ENCODE results near the gene ASF1B. TPM values are rescaled to one million over a fixed set of nuclear protein-coding genes. Genes with fewer than 3 reads are reported as not detected.

The ASF1B gene
- total RNA-seq, 1 experiment from 2014 or later: 38.4 TPM

DNA sequence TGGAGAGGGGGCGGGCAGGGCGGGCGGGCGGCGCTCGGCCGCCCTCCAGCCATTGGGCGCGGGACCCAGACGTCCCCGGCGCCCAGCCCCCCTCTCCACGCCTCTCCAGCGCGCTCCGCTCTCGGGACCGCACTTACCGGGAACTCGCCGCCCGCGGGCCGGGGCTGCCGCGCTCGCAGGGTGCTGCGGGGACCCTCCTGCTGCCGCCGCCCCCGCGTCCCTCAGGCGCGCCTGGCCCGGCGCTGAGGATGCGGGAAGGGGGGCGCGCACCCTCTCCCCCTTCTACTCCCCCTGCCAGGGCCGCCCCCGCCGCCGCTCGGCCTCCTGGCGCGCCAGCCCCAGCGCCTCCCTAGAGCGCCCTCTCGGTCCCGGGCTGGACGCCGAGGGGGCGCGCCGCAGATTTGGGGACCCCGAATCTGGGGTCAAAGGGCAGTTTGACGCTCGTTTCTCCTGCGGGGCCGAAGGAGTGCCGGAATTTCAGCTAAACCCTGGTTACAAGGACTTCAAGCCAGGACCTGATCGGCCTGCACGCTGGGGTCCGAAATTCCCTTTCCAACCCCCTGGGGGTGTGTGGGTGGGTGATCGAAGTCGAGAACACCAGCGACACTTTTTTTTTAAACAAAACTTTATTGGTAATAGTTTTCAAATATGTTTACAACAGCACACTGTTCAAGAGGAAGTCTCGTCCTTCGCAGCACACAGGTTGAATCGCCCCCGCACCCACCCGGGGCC, 45.1 kb downstream of the ASF1B start (continued):
- TF ChIP-seq MXD4 (CRISPR knock-in tag; IDR thresholded peaks at IDR 0.05; ENCODE audit: borderline replicate concordance) (no peak), IRF2 (CRISPR knock-in tag; IDR thresholded peaks at IDR 0.05; ENCODE audit: borderline replicate concordance, low read depth) (no peak), CREB1 (CRISPR knock-in tag; IDR thresholded peaks at IDR 0.05) (no peak), TCF7 (CRISPR knock-in tag; IDR thresholded peaks at IDR 0.05; ENCODE audit: low read depth) (no peak), HMGA2 (CRISPR knock-in tag; IDR thresholded peaks at IDR 0.05) (no peak), NR1H2 (CRISPR knock-in tag; IDR thresholded peaks at IDR 0.05) (no peak), ETV6 (CRISPR knock-in tag; IDR thresholded peaks at IDR 0.05) (peak; percentile 62; the same call in 1 of the 2 replicates), ZNF219 (CRISPR knock-in tag; IDR thresholded peaks at IDR 0.05; ENCODE audit: borderline replicate concordance) (no peak), TEAD4 (CRISPR knock-in tag; IDR thresholded peaks at IDR 0.05) (no peak), ZBTB21 (CRISPR knock-in tag; IDR thresholded peaks at IDR 0.05; ENCODE audit: borderline replicate concordance) (no peak), JUN (CRISPR knock-in tag; IDR thresholded peaks at IDR 0.05) (0 out of 2 replicates have a peak, but pooled peaks have one; percentile 33), FOXP1 (CRISPR knock-in tag; IDR thresholded peaks at IDR 0.05; ENCODE audit: borderline replicate concordance) (peak; percentile 41; the same call in 1 of the 2 replicates), ZNF671 (CRISPR knock-in tag; IDR thresholded peaks at IDR 0.05) (no peak), SP1 (CRISPR knock-in tag; conservative IDR thresholded peaks at IDR 0.05) (no peak), ATF1 (CRISPR knock-in tag; IDR thresholded peaks at IDR 0.05) (no peak), NFE2L1 (CRISPR knock-in tag; IDR thresholded peaks at IDR 0.05) (no peak)
- TF ChIP-seq, protein P1, sequence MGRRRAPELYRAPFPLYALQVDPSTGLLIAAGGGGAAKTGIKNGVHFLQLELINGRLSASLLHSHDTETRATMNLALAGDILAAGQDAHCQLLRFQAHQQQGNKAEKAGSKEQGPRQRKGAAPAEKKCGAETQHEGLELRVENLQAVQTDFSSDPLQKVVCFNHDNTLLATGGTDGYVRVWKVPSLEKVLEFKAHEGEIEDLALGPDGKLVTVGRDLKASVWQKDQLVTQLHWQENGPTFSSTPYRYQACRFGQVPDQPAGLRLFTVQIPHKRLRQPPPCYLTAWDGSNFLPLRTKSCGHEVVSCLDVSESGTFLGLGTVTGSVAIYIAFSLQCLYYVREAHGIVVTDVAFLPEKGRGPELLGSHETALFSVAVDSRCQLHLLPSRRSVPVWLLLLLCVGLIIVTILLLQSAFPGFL (CRISPR knock-in tag; IDR thresholded peaks at IDR 0.05; ENCODE audit: borderline replicate concordance): no peak
- TF ChIP-seq, protein P2, sequence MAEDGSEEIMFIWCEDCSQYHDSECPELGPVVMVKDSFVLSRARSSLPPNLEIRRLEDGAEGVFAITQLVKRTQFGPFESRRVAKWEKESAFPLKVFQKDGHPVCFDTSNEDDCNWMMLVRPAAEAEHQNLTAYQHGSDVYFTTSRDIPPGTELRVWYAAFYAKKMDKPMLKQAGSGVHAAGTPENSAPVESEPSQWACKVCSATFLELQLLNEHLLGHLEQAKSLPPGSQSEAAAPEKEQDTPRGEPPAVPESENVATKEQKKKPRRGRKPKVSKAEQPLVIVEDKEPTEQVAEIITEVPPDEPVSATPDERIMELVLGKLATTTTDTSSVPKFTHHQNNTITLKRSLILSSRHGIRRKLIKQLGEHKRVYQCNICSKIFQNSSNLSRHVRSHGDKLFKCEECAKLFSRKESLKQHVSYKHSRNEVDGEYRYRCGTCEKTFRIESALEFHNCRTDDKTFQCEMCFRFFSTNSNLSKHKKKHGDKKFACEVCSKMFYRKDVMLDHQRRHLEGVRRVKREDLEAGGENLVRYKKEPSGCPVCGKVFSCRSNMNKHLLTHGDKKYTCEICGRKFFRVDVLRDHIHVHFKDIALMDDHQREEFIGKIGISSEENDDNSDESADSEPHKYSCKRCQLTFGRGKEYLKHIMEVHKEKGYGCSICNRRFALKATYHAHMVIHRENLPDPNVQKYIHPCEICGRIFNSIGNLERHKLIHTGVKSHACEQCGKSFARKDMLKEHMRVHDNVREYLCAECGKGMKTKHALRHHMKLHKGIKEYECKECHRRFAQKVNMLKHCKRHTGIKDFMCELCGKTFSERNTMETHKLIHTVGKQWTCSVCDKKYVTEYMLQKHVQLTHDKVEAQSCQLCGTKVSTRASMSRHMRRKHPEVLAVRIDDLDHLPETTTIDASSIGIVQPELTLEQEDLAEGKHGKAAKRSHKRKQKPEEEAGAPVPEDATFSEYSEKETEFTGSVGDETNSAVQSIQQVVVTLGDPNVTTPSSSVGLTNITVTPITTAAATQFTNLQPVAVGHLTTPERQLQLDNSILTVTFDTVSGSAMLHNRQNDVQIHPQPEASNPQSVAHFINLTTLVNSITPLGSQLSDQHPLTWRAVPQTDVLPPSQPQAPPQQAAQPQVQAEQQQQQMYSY (CRISPR knock-in tag; IDR thresholded peaks at IDR 0.05): no peak
- TF ChIP-seq, protein P3, sequence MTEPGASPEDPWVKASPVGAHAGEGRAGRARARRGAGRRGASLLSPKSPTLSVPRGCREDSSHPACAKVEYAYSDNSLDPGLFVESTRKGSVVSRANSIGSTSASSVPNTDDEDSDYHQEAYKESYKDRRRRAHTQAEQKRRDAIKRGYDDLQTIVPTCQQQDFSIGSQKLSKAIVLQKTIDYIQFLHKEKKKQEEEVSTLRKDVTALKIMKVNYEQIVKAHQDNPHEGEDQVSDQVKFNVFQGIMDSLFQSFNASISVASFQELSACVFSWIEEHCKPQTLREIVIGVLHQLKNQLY (CRISPR knock-in tag; IDR thresholded peaks at IDR 0.05): no peak
- TF ChIP-seq, protein P4, sequence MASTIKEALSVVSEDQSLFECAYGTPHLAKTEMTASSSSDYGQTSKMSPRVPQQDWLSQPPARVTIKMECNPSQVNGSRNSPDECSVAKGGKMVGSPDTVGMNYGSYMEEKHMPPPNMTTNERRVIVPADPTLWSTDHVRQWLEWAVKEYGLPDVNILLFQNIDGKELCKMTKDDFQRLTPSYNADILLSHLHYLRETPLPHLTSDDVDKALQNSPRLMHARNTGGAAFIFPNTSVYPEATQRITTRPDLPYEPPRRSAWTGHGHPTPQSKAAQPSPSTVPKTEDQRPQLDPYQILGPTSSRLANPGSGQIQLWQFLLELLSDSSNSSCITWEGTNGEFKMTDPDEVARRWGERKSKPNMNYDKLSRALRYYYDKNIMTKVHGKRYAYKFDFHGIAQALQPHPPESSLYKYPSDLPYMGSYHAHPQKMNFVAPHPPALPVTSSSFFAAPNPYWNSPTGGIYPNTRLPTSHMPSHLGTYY (CRISPR knock-in tag; IDR thresholded peaks at IDR 0.05): no peak
- TF ChIP-seq, protein P5, sequence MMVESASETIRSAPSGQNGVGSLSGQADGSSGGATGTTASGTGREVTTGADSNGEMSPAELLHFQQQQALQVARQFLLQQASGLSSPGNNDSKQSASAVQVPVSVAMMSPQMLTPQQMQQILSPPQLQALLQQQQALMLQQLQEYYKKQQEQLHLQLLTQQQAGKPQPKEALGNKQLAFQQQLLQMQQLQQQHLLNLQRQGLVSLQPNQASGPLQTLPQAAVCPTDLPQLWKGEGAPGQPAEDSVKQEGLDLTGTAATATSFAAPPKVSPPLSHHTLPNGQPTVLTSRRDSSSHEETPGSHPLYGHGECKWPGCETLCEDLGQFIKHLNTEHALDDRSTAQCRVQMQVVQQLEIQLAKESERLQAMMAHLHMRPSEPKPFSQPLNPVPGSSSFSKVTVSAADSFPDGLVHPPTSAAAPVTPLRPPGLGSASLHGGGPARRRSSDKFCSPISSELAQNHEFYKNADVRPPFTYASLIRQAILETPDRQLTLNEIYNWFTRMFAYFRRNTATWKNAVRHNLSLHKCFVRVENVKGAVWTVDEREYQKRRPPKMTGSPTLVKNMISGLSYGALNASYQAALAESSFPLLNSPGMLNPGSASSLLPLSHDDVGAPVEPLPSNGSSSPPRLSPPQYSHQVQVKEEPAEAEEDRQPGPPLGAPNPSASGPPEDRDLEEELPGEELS (CRISPR knock-in tag; IDR thresholded peaks at IDR 0.05): 0 out of 2 replicates have a peak, but pooled peaks have one; percentile 43
- TF ChIP-seq, protein P6, sequence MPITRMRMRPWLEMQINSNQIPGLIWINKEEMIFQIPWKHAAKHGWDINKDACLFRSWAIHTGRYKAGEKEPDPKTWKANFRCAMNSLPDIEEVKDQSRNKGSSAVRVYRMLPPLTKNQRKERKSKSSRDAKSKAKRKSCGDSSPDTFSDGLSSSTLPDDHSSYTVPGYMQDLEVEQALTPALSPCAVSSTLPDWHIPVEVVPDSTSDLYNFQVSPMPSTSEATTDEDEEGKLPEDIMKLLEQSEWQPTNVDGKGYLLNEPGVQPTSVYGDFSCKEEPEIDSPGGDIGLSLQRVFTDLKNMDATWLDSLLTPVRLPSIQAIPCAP (CRISPR knock-in tag; IDR thresholded peaks at IDR 0.05): no peak
- TF ChIP-seq, protein P7, sequence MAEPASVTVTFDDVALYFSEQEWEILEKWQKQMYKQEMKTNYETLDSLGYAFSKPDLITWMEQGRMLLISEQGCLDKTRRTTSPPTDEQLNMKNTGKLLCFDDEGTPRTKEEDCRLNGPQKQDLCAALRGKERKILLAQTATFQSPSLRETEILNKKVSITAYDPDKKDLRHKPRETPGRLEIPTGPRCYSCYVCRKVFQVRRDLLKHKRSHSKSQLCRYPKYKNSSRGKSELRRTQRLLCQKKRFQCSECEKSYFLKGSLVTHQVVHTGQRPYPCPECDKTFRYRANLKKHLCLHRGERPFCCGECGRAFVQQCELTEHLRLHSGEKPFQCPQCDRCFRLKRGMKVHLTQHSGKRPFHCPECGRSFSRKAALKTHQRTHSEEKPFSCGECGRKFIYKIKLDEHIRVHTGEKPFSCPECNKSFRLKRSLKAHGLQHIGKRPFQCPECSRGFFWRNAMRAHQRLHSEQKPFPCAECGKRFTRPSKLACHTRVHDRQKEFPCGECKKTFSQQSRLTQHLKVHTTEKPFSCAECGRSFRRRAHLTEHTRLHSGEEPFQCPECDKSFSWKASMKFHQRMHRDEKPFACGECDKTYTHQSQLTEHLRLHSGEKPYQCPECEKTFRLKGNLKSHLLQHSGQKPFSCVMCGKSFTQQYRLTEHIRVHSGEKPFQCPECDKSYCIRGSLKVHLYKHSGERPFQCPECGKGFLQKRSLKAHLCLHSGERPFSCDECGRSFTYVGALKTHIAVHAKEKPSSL (CRISPR knock-in tag; conservative IDR thresholded peaks at IDR 0.05): no peak
- TF ChIP-seq, protein P8, sequence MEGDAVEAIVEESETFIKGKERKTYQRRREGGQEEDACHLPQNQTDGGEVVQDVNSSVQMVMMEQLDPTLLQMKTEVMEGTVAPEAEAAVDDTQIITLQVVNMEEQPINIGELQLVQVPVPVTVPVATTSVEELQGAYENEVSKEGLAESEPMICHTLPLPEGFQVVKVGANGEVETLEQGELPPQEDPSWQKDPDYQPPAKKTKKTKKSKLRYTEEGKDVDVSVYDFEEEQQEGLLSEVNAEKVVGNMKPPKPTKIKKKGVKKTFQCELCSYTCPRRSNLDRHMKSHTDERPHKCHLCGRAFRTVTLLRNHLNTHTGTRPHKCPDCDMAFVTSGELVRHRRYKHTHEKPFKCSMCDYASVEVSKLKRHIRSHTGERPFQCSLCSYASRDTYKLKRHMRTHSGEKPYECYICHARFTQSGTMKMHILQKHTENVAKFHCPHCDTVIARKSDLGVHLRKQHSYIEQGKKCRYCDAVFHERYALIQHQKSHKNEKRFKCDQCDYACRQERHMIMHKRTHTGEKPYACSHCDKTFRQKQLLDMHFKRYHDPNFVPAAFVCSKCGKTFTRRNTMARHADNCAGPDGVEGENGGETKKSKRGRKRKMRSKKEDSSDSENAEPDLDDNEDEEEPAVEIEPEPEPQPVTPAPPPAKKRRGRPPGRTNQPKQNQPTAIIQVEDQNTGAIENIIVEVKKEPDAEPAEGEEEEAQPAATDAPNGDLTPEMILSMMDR (IDR thresholded peaks at IDR 0.05): no peak

All from WTC11 (cell line).